Brain microvascular endothelial cell (primary cell): Measurements from ENCODE around the gene KANSL2.
"Not testable (repeated sequence)": the region's sequence is repeated elsewhere in the genome, so short reads cannot be mapped to it uniquely, and the experiment has no call there.

Experiments
- DNase-seq: peaks from one replicate; pipeline ENCODE4 v3.0.0-alpha.2; 2020
- H3K27ac ChIP-seq: fragments of 250-450 bp; sonication (Bioruptor Pico); 2 replicates; pipeline ENCODE4 v1.5.1; 2020; ENCODE audit warnings: mild to moderate bottlenecking, moderate library complexity
- H3K27me3 ChIP-seq: fragments of 250-450 bp; sonication (Bioruptor Pico); replicated peaks from 2 replicates; pipeline ENCODE4 v1.5.1; 2020; ENCODE audit warnings: mild to moderate bottlenecking
- H3K36me3 ChIP-seq: fragments of 250-450 bp; sonication (Bioruptor Pico); replicated peaks from 2 replicates; pipeline ENCODE4 v1.5.1; 2020; ENCODE audit warnings: mild to moderate bottlenecking
- H3K4me3 ChIP-seq: 2 replicates; pipeline ENCODE4 v1.5.1; 2011; ENCODE audit warnings: low read depth, mild to moderate bottlenecking, control low read depth, low read length, moderate library complexity
- in situ Hi-C: cut with HindIII; loops from 2 replicates; pipeline ENCODE4 v1.10.0; 2017; ENCODE audit warnings: low sequenced_read_pairs, low pct_ligation_motif_present
- TF ChIP-seq, protein P1 (sequence below): IDR thresholded peaks from 2 replicates; pipeline ENCODE4 v1.5.1; 2011; ENCODE audit warnings: low read depth, mild to moderate bottlenecking, moderate library complexity, low read length, control low read depth, inconsistent platforms; ENCODE audit errors: missing control alignments

KANSL2 gene

DNA sequence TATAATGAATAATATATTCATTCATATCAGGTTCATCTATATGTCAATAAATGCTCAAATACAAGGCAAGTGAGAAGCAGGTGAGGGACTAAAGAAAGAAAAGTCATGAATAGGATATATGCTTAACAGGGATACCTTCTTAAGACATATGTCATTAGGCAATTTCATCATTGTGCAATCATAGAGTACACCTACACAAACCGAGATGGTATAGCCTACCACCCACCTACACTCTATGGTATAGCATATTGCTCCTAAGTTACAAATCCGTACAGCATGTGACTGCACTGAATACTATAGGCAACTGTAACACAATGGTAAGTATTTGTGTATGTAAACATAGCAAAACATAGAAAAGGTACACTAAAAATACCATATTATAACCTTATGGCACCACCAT lies 39.0 kb downstream of the KANSL2 start:
- in situ Hi-C loops, result no loop called here
- Histone ChIP-seq H3K4me3 (no peak overlapping the region), H3K36me3 (peaks cover 11% of the 10 kb centered on the region), H3K27me3 (no peaks in the 10 kb centered on the region), H3K27ac (no peak overlapping the region)
- TF ChIP-seq, protein P1, sequence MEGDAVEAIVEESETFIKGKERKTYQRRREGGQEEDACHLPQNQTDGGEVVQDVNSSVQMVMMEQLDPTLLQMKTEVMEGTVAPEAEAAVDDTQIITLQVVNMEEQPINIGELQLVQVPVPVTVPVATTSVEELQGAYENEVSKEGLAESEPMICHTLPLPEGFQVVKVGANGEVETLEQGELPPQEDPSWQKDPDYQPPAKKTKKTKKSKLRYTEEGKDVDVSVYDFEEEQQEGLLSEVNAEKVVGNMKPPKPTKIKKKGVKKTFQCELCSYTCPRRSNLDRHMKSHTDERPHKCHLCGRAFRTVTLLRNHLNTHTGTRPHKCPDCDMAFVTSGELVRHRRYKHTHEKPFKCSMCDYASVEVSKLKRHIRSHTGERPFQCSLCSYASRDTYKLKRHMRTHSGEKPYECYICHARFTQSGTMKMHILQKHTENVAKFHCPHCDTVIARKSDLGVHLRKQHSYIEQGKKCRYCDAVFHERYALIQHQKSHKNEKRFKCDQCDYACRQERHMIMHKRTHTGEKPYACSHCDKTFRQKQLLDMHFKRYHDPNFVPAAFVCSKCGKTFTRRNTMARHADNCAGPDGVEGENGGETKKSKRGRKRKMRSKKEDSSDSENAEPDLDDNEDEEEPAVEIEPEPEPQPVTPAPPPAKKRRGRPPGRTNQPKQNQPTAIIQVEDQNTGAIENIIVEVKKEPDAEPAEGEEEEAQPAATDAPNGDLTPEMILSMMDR, result no peak
- no peak for DNase-seq

DNA sequence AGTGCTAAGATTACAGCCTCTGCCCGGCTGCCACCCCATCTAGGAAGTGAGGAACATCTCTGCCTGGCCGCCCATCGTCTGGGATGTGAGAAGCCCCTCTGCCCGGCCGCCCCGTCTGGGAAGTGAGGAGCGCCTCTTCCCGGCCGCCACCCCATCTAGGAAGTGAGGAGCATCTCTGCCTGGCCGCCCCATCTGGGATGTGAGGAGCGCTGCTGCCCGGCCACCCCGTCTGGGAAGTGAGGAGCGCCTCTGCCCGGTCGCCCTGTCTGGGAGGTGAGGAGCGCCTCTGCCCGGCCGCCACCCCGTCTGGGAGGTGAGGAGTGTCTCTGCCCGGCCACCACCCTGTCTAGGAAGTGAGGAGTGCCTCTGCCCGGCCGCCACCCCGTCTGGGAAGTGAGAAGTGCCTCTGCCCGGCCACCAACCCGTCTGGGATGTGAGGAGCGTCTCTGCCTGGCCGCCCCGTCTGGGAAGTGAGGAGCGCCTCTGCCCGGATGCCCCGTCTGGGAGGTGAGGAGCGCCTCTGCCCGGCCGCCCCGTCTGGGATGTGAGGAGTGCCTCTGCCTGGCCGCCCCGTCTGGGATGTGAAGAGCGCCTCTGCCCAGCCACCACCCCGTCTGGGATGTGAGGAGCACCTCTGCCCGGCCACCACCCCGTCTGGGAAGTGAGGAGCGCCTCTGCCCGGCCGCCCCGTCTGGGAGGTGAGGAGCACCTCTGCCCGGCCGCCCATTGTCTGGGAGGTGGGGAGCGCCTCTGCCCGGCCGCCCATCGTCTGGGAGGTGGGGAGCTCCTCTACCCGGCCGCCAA lies 40.1 kb downstream of the KANSL2 start:
- H3K27me3 ChIP-seq, H3K27ac ChIP-seq, in situ Hi-C loops, H3K4me3 ChIP-seq, DNase-seq: not testable (repeated sequence)
- peaks cover 11% of the 10 kb centered on the region for H3K36me3 ChIP-seq

DNA sequence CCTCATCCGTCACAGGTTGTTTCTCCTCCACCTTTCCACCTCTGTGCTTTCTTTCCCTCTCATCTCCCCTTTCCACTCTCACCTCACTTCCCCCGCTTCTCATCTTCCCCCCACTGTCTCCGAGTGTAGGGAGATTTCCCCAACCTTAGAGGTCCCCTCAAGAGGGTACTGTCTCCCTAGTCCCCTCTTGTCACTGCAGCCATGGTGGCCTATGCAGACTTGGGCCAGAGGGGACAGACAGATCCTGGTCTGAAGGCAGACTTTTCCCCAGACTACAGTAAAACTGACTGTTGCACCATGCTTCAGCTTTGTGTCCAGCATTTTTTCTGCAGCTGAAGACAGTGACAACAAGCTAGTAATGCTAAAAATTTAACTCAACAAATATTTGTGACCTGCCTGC lies 41.2 kb downstream of the KANSL2 start:
- Histone ChIP-seq H3K4me3 (no peak overlapping the region), H3K27ac (no peak overlapping the region), H3K27me3 (no peaks in the 10 kb centered on the region), H3K36me3 (peaks cover 8% of the 10 kb centered on the region)
- in situ Hi-C loops, result no loop called here
- TF ChIP-seq, protein P1, result no peak
- no peak for DNase-seq

DNA sequence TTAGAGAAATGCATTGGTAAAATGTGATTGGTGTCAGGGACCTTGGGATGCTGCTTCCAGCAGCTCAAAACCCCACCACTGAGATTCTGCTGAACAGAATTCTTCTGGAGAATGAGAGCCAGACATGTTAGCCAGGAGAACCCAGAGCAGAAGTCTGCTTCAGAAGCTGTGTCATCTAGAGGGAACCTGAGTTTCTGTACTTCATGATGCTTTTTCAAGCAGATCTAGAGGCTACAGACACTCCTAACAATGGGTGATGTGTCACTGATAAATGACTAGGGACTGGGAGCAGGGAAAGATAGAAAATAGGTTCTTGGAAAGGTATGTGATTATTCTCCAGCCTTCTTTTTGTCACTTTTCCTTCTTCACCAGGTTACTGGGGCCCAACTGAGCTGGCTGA lies 41.6 kb downstream of the KANSL2 start:
- in situ Hi-C loops, result no loop called here
- H3K36me3 ChIP-seq, result peaks cover 8% of the 10 kb centered on the region
- no peak overlapping the region for H3K4me3 ChIP-seq
- no peak overlapping the region for H3K27ac ChIP-seq
- TF ChIP-seq, protein P1, result no peak
- H3K27me3 ChIP-seq, result no peaks in the 10 kb centered on the region
- DNase-seq, result no peak

DNA sequence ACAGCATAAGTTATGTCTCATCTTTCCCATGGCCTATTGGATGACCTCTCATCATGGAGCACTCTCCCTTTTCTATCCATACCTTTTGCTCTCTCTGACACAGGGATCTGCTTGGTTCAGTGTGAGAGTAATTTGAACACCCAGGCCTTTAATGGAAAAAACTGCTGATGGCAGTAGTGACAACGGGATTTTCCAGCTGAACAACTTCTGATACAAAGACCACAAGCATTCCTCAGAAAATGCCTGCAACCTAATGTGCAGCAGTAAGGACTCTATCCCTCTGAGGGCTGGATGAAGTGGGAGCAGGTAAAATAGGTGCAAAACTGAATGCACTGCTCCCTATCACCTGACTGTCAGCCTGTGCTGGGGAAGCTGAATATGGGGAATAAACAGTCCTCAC lies 51.0 kb downstream of the KANSL2 start:
- in situ Hi-C loops, result no loop called here
- TF ChIP-seq, protein P1, result no peak
- Histone ChIP-seq H3K27ac (no peak overlapping the region), H3K27me3 (no peaks in the 10 kb centered on the region), H3K36me3 (no peaks in the 10 kb centered on the region), H3K4me3 (no peak overlapping the region)
- DNase-seq, result no peak

DNA sequence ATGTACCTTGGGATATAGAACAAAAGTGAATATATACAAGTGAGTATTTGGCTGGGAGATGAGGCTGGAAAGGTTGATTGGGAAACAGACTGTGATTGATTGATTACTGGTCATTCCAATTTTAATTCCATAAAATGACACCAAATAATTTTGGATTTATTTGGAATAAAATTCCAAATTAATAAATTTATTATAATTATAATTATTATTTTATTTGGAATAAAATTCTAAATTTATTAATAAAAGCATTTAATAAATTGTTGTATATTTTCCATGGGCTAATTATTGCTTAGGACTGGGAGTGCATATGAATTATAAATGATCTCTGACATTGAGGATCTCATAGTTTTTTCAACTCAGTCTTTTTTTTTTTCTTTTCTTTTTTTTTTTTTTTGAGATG lies 51.7 kb downstream of the KANSL2 start:
- TF ChIP-seq, protein P1, result no peak
- H3K27ac ChIP-seq, result no peak overlapping the region
- no peak for DNase-seq
- no peak overlapping the region for H3K4me3 ChIP-seq
- H3K36me3 ChIP-seq, result no peaks in the 10 kb centered on the region
- in situ Hi-C loops, result no loop called here
- no peaks in the 10 kb centered on the region for H3K27me3 ChIP-seq
